Activated T-cell treated with anti-CD3 and anti-CD28 coated beads, Interleukin-2, amount 50 U/mL, for 72 hours (primary cell): Measurements from ENCODE around the gene MSH3. TPM values are rescaled to one million over a fixed set of nuclear protein-coding genes. Genes with fewer than 3 reads are reported as not detected.
"Not testable (repeated sequence)": the region's sequence is repeated elsewhere in the genome, so short reads cannot be mapped to it uniquely, and the experiment has no call there.

Experiments used
- ATAC-seq, 2 donors: fragments of 150-1000 bp; cut with Tn5 transposase; replicated peaks in 1 of 2; 2 replicates each; pipeline ENCODE4 v1.10.0; 2021; ENCODE audit warnings: moderate library complexity in 2 of 2, mild to moderate bottlenecking in 1 of 2
- DNase-seq, 2 donors: peaks; one replicate each; pipeline ENCODE4 v3.0.0; 2021 to 2022; ENCODE audit warnings: mixed read lengths in 1 of 2
- H3K27ac Mint-ChIP-seq: one replicate; pipeline ENCODE4 v1.8.0; 2022; ENCODE audit warnings: mild to moderate bottlenecking, moderate library complexity, mixed read lengths
- H3K27me3 Mint-ChIP-seq: one replicate; pipeline ENCODE4 v1.8.0; 2022; ENCODE audit warnings: low read depth, mixed read lengths
- H3K36me3 Mint-ChIP-seq, 2 donors: one replicate each; pipeline ENCODE4 v1.8.0; 2022; ENCODE audit warnings: mixed read lengths in 2 of 2, mild to moderate bottlenecking in 1 of 2; ENCODE audit not compliant: insufficient read depth in 2 of 2
- H3K4me1 Mint-ChIP-seq: one replicate; pipeline ENCODE4 v1.8.0; 2022; ENCODE audit warnings: low read depth, mixed read lengths
- H3K4me3 Mint-ChIP-seq, 2 donors: one replicate each; pipeline ENCODE4 v1.8.0; 2022; ENCODE audit warnings: mild to moderate bottlenecking in 2 of 2, mixed read lengths in 2 of 2, moderate library complexity in 2 of 2
- H3K9me3 Mint-ChIP-seq, 2 donors: one replicate each; pipeline ENCODE4 v1.8.0; 2022; ENCODE audit warnings: mixed read lengths in 2 of 2
- total RNA-seq, 2 donors: library from RNA; stranded (reverse); gene quantifications; one replicate each; pipeline ENCODE4 v1.2.3, GENCODE V29; 2022

The MSH3 gene
- total RNA-seq, 2 donors from 2014 or later, result 22.0 to 24.4 TPM

DNA sequence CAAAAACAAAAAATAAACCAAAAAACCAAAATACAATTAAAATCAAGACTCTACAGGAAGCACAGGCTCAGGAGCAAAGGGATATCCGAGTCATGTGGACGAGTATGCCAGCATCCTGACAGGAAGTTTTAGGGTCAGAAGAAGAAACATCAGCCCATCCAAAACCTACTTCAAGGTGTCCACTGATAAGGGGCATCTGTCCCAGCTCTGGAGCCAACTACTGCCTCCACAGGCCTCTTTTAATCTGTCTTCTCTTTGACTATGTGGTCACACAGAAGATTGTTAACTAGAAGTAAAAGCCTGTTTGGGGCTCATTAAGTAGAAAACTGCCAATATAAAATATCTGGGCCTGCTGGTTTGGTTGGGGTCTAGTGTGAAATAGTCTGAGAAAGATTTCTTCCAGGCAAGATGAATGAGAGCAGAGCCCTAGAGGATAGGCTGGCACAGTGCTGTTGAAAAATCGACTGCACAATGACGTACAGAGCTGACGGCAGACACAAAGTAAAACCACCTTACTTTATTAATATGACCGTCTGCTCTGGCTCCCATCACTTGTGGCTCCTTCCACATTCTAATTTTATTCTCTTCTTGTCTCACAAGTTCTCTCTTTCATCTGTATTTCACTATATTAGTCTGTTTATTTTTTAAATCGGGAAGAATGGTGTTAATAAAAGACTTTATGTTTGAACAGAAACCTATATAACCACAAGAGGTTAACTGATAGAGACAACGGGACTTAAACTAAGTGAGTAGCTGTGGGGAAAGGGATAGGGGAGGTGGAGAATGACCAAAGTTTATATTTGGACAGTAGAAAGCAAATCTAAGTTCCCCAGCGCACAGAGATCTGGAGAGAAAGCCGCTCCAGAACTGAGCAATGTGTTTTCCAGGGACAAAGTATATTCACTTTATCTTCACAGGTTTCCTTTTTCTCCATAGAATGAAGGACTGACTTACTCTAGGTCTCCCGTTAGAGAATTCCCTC, 22.9 kb upstream of the MSH3 start:
- no peak overlapping the region for H3K27ac Mint-ChIP-seq
- H3K27me3 Mint-ChIP-seq, result no peaks in the 10 kb centered on the region
- H3K4me3 Mint-ChIP-seq, result no peak overlapping the region
- DNase-seq, result no peak
- H3K9me3 Mint-ChIP-seq, result no peaks in the 10 kb centered on the region
- H3K36me3 Mint-ChIP-seq, result peaks cover 3 to 26% of the 10 kb centered on the region in 2 donors
- ATAC-seq, result no peak
- peaks cover 5% of the 10 kb centered on the region for H3K4me1 Mint-ChIP-seq

DNA sequence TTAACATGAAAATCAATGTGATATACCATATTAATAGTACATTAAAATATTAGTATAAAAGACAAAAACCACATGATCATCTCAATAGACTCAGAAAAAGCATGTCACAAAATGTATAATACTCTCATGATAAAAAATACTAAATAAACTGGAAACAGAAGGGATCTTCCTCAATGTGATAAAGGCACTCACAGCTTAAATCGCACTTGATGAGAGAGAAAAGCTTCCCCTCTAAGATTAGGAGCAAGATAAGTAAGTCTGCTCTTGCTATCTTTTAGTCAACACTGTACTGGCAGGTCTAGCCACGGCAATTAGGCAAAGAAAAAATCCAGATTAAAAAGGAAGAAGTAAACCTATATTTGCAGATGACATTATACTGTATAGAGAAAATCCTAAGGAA, 21.8 kb upstream of the MSH3 start:
- Mint-ChIP-seq H3K36me3 (peaks cover 3 to 31% of the 10 kb centered on the region in 2 donors), H3K27ac (no peak overlapping the region), H3K9me3 (no peaks in the 10 kb centered on the region), H3K4me3 (no peak overlapping the region), H3K4me1 (peaks cover 5% of the 10 kb centered on the region), H3K27me3 (no peaks in the 10 kb centered on the region)
- no peak for ATAC-seq
- no peak for DNase-seq

DNA sequence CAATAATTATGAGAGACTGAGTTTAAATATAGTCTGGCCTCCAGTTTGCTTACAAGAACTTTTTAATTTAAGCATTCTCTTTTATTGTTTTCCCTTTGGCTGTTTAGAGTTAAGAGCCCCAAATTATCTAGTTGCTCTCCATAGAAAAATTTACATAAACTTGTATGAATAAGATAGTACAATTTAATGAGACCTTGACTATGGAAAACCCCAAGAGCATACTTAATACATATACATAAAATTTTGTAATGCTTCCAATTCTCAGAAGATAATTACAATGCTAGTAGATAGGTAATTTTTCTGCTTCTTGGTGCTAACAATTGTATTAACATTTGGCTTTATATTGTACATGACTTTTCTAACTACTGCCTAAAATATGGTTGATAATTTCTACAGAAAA, 20.3 kb upstream of the MSH3 start:
- H3K4me3 Mint-ChIP-seq, result no peak overlapping the region
- ATAC-seq, result no peak
- H3K27ac Mint-ChIP-seq, result no peak overlapping the region
- DNase-seq, result no peak
- H3K4me1 Mint-ChIP-seq, result peaks cover 9% of the 10 kb centered on the region
- H3K9me3 Mint-ChIP-seq, result no peaks in the 10 kb centered on the region
- peaks cover 6 to 44% of the 10 kb centered on the region in 2 donors for H3K36me3 Mint-ChIP-seq
- H3K27me3 Mint-ChIP-seq, result no peaks in the 10 kb centered on the region

DNA sequence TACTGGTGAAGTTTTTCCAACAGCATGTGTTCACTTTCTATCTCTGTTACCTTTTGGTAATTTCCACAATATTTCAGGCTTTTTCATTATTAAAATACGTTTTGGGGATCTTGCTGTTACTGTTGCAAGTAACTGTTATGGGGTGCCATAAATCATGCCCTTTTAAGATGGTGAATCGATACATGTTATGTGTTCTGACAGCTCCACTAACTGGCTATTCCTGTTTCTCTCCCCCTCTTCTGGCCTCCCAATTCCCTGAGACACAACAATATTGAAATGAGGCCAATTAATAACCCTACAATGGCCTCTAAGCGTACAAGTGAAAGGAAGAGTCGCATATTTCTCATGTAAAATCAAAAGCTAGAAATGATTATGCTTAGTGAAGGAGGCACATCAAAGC, 13.1 kb upstream of the MSH3 start:
- Mint-ChIP-seq H3K36me3 (peaks cover 13 to 62% of the 10 kb centered on the region in 2 donors), H3K4me3 (no peak overlapping the region), H3K27ac (no peak overlapping the region), H3K4me1 (peaks cover 16% of the 10 kb centered on the region), H3K9me3 (no peaks in the 10 kb centered on the region), H3K27me3 (no peaks in the 10 kb centered on the region)
- ATAC-seq, result no peak
- no peak for DNase-seq

DNA sequence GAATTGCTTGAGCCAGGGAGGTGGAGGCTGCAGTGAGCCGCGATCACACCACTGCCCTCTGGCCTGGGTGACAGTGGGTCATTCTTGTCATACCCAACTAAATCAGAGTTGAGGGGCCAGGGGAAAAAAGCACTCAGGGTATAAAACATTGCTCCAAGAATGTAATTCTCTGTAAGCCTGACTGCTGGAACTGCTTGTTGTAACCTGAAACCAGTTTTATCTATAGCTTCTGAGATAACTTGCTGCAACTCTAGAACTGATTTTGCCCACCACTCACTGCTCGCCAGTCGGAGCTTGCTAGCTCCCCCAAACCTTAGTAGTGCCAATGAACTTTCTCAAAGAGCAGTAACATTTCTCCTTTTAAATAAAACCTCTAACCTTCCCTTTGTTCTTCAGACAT, 9.6 kb upstream of the MSH3 start:
- DNase-seq, result no peak
- no peak overlapping the region for H3K4me3 Mint-ChIP-seq
- no peaks in the 10 kb centered on the region for H3K9me3 Mint-ChIP-seq
- H3K27ac Mint-ChIP-seq, result no peak overlapping the region
- no peak for ATAC-seq
- H3K27me3 Mint-ChIP-seq, result no peaks in the 10 kb centered on the region
- peaks cover 10 to 54% of the 10 kb centered on the region in 2 donors for H3K36me3 Mint-ChIP-seq
- H3K4me1 Mint-ChIP-seq, result peaks cover 12% of the 10 kb centered on the region

DNA sequence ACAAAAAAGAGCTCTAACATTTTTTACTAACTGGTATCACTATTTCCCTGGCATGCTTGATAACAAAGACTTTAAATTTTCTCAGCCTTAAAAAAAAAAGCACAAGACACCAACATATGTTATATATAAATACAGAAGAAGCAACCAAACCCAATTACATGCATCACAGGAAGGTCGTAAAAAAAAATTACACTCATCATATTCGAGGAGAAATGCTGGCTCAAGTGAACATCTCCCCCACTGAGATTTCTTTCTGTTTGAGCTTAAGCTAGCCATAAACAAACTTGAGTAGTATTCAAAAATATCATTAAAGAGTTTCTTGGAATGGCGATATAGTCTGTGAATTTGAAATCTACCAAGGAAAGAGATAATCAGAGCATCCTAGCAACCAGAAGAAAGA, 7.5 kb upstream of the MSH3 start:
- peaks cover 10 to 44% of the 10 kb centered on the region in 2 donors for H3K36me3 Mint-ChIP-seq
- H3K27me3 Mint-ChIP-seq, result no peaks in the 10 kb centered on the region
- DNase-seq, result no peak
- ATAC-seq, result no peak
- H3K9me3 Mint-ChIP-seq, result no peaks in the 10 kb centered on the region
- H3K4me3 Mint-ChIP-seq, result no peak overlapping the region
- H3K27ac Mint-ChIP-seq, result no peak overlapping the region
- H3K4me1 Mint-ChIP-seq, result peaks cover 5% of the 10 kb centered on the region

DNA sequence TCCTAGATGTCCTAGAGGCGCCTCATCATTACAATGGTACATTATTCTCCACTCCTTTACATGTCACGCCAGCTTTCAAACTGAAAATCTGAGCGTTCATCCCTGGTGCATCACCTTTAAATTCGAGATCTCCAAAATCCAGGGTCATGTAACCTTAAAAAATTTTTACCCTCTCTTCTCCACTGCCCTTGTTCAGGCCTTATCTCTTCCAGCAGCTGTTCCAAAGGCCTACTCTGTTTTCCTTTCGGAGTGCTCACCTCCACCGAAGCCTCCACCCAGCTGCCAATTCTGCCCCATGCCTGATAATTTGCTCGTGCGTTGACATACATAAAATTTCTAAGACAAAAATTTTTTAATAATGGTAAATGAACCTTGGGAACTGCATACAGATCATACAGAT, 950 bp upstream of the MSH3 start:
- no peaks in the 10 kb centered on the region for H3K27me3 Mint-ChIP-seq
- H3K4me1 Mint-ChIP-seq, result peaks cover 11% of the 10 kb centered on the region
- DNase-seq, result no peak
- peak overlapping the region; percentile 81 for H3K27ac Mint-ChIP-seq
- no peak overlapping the region for H3K4me3 Mint-ChIP-seq
- no peaks in the 10 kb centered on the region for H3K9me3 Mint-ChIP-seq
- no peak for ATAC-seq
- peaks cover 10 to 18% of the 10 kb centered on the region in 2 donors for H3K36me3 Mint-ChIP-seq

DNA sequence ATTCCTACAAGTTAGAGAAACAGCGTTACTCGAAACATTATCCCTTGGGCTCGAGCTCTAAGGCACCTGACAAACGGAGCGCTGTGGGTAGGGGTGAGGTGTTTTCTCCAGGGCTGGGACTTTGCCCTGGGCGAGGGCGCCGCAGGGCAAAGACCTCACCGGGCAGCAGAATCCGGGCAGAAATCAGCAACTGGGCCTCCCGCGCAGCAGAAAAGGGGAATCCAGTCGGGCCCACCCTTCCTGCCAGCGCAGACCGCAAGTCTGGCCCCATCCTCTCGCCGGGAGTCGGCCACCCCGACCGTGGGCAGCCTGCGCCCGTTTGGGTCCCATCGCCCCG, 430 bp upstream of the MSH3 start:
- peak in 1 of 2 donors; percentile 54 for DNase-seq
- H3K27ac Mint-ChIP-seq, result peak overlapping the region; percentile 81
- no peaks in the 10 kb centered on the region for H3K9me3 Mint-ChIP-seq
- peaks cover 10 to 18% of the 10 kb centered on the region in 2 donors for H3K36me3 Mint-ChIP-seq
- peak in 1 of 2 donors; percentile 5 for ATAC-seq
- no peaks in the 10 kb centered on the region for H3K27me3 Mint-ChIP-seq
- no peak overlapping the region for H3K4me3 Mint-ChIP-seq
- H3K4me1 Mint-ChIP-seq, result peaks cover 11% of the 10 kb centered on the region

DNA sequence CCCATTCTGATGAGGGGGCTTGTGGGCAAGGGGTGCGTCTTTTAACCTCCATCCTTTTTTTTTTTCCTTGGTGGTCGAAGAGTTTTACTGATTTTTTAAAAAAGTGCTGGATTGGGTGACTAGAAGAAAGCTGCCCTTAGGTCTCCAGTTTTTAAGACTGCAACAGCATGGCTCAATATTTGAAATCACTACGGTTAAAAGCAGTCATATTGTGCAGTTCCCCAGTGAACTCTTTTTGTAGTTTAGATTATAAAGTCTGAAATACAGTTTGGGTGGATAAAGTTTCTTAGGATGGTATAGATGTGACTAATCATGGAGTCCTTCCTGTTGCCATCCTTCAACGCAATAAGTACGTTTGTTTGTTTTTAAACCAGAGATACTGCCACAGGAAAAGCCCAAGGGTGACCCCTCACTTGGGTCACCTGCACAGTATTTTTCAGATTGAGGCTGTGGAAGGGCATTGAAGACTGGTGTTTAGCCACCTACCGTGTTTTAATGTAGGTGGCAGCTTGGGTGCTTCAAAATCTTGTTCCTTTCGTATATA, 851 bp downstream of the MSH3 start:
- ATAC-seq (no peak), DNase-seq (no peak)
- Mint-ChIP-seq H3K4me1 (peaks cover 11% of the 10 kb centered on the region), H3K4me3 (peak overlapping the region in 1 of 2 donors; percentile 87), H3K27me3 (no peaks in the 10 kb centered on the region), H3K27ac (peak overlapping the region; percentile 94), H3K9me3 (no peaks in the 10 kb centered on the region), H3K36me3 (peaks cover 17 to 30% of the 10 kb centered on the region in 2 donors)

DNA sequence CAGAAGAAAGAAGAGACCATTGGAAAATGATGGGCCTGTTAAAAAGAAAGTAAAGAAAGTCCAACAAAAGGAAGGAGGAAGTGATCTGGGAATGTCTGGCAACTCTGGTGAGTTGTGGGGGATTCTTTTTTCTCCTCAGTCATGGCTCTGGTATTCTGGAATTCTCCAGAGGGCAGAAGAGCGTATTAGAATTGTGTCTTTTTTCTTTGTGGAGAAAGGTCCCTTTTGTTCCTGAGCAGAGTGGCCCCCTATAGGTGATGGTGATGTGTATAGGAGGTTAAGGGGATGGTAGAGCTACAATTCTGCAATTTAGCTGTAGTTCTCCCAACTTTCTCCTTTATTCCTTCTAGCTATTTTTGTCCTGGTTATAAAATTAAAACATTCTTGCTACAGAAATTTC, 2.0 kb downstream of the MSH3 start:
- Mint-ChIP-seq H3K36me3 (peaks cover 20 to 39% of the 10 kb centered on the region in 2 donors), H3K4me1 (peaks cover 19% of the 10 kb centered on the region), H3K27ac (peak overlapping the region; percentile 94), H3K9me3 (no peaks in the 10 kb centered on the region), H3K4me3 (peak overlapping the region in 1 of 2 donors; percentile 87), H3K27me3 (no peaks in the 10 kb centered on the region)
- DNase-seq (no peak), ATAC-seq (no peak)

DNA sequence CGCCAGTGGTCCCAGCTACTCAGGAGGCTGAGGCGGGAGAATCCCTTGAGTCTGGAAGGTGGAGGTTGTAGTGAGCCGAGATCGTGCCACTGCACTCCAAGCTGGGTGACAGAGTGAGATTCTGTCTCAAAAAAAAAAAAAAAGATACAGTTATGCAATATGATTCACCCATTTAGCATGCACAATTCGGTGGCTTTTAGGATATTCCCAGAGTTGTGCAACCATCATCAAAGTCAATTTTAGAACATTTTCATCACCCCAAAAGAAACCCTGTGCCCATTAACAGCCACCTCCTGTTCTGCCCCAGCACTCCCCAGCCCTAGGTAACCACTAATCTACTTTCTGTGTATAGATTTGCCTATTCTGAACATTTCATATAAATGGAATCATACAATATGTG, 4.7 kb downstream of the MSH3 start:
- Mint-ChIP-seq H3K9me3 (no peaks in the 10 kb centered on the region), H3K27ac (peak overlapping the region; percentile 34), H3K4me3 (no peak overlapping the region), H3K27me3 (no peaks in the 10 kb centered on the region), H3K4me1 (peaks cover 23% of the 10 kb centered on the region), H3K36me3 (peaks cover 15 to 49% of the 10 kb centered on the region in 2 donors)
- ATAC-seq (no peak), DNase-seq (no peak)

DNA sequence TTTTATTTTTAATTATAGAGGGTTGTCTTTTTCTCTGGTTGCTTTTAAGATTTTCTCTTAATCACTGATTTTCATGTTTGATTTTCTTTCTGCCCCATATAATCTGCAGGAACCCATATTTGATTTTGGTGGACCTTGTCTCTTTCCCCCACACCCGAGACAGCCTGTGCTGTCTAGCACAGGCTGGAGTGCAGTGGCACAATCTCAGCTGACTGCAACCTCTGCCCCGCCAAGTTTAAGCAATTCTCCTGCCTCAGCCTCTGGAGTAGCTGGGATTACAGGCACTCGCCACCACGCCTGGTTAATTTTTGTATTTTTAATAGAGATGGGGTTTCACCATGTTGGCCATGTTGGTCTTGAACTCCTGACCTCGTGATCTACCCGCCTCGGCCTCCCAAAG, 6.2 kb downstream of the MSH3 start:
- peaks cover 29% of the 10 kb centered on the region for H3K4me1 Mint-ChIP-seq
- H3K27ac Mint-ChIP-seq, H3K9me3 Mint-ChIP-seq, ATAC-seq, DNase-seq, H3K27me3 Mint-ChIP-seq, H3K4me3 Mint-ChIP-seq: not testable (repeated sequence)
- peaks cover 15 to 57% of the 10 kb centered on the region in 2 donors for H3K36me3 Mint-ChIP-seq

DNA sequence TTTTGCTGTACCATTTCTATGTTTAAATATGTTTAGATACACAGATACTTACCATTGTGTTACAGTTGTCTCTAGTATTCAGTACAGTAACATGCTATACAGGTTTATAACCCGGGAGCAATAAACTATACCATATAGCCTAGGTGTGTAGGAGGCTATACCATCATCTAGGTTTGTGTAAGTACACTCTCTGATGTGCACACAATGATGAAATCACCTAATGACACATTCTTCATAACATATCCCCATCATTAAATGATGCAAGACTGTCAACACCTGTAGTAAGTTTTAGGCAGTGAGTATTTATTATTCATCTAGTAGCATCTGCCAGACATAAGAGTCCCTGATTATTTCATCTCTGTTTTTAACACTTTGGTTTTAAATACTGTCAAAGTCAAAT, 7.7 kb downstream of the MSH3 start:
- no peak for DNase-seq
- H3K27me3 Mint-ChIP-seq, result no peaks in the 10 kb centered on the region
- peak overlapping the region; percentile 76 for H3K27ac Mint-ChIP-seq
- H3K4me1 Mint-ChIP-seq, result peaks cover 19% of the 10 kb centered on the region
- H3K4me3 Mint-ChIP-seq, result peak overlapping the region in 1 of 2 donors; percentile 16
- no peaks in the 10 kb centered on the region for H3K9me3 Mint-ChIP-seq
- peak; percentile 84 to 88 for ATAC-seq
- H3K36me3 Mint-ChIP-seq, result peaks cover 15 to 55% of the 10 kb centered on the region in 2 donors
